ENCODE measurements around the gene FZD8. TPM values are rescaled to one million over a fixed set of nuclear protein-coding genes. Genes with fewer than 3 reads are reported as not detected.

FZD8 gene
- total RNA-seq, 1 experiment from 2014 or later, result 13.8 TPM

DNA sequence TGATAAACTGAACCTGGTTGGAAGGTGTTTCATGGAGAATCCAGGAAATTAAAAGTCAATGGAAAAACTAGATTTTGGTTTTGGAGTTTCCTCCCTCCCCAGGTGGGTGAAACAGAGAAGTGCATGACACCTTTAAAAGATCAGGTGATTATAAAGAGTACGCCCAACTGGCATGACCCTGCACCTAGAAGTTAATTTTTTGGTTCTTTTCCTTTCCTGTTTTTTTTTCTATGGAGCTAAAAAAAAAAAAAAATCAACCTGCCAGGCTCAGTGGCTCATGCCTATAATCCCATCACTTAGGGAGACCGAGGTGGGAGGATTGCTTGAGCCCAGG is 29.0 kb downstream of the FZD8 start:
- Histone ChIP-seq H3K14ac (ENCODE audit: insufficient read depth, low read length) (no peak overlapping the region), H2BK120ac (ENCODE audit: low read depth, low read length, poor library complexity, severe bottlenecking) (no peak overlapping the region), H4K91ac (ENCODE audit: insufficient read length, low read depth, low read length) (no peak overlapping the region), H3K9ac (ENCODE audit: extremely low read depth, insufficient read length, low read length) (no peak overlapping the region), H2AK5ac (ENCODE audit: insufficient read length, low read length) (no peak overlapping the region), H3K4me2 (ENCODE audit: insufficient read depth, insufficient read length, low read length) (no peak overlapping the region), H3K56ac (ENCODE audit: insufficient read length, low read depth, low read length) (no peak overlapping the region), H3T11ph (ENCODE audit: low read length) (no peak overlapping the region), H3K27ac (ENCODE audit: insufficient read length, low read depth, low read length) (no peak overlapping the region), H4K20me1 (ENCODE audit: control insufficient read depth, insufficient read depth, insufficient read length) (no peaks in the 10 kb centered on the region), H2AFZ (ENCODE audit: low read length) (no peak overlapping the region), H3K4ac (ENCODE audit: low read depth, low read length) (no peak overlapping the region), H3K23me2 (ENCODE audit: insufficient read length, low read depth, low read length, poor library complexity, severe bottlenecking) (no peaks in the 10 kb centered on the region), H2BK15ac (ENCODE audit: low read depth, low read length) (no peak overlapping the region), H3K23ac (ENCODE audit: insufficient read length, low read depth, low read length) (no peak overlapping the region), H2BK20ac (ENCODE audit: low read depth, low read length, poor library complexity, severe bottlenecking) (no peak overlapping the region), H3K9me3 (ENCODE audit: control insufficient read depth, low read depth, low read length) (no peaks in the 10 kb centered on the region), H2BK12ac (ENCODE audit: insufficient read length, low read depth, low read length) (no peak overlapping the region), H2BK5ac (ENCODE audit: insufficient read length, low read length) (no peak overlapping the region), H4K8ac (replicated peaks; ENCODE audit: insufficient read length, low read depth, low read length) (no peak overlapping the region), H3K79me1 (ENCODE audit: insufficient read depth, low read depth, low read length, poor library complexity, severe bottlenecking) (no peaks in the 10 kb centered on the region), H3K4me1 (ENCODE audit: insufficient read depth, low read length) (no peaks in the 10 kb centered on the region), H3K18ac (ENCODE audit: insufficient read length, low read depth, low read length) (no peak overlapping the region), H3K27me3 (ENCODE audit: insufficient read depth, low read length) (no peaks in the 10 kb centered on the region; the same call in 1 of the 2 replicates), H4K5ac (ENCODE audit: insufficient read length, low read depth, low read length) (no peak overlapping the region), H3K79me2 (ENCODE audit: insufficient read depth, low read length) (no peaks in the 10 kb centered on the region)
- DNase-seq, result no peak
- no CpG with 5 or more reads among the region's 2 CpGs for WGBS (ENCODE audit: extremely low coverage, insufficient read length, low lambda C conversion rate)
- no peaks in the 10 kb centered on the region for H3K27me3 Mint-ChIP-seq (ENCODE audit: low read depth)
- no peak for TF ChIP-seq CTCF (conservative IDR thresholded peaks at IDR 0.05)
- H3K36me3 Mint-ChIP-seq (ENCODE audit: insufficient read depth in 1 of 3, low read depth in 3 of 3), result peaks cover 7 to 11% (median 11%) of the 10 kb centered on the region in 3 experiments
- H3K27ac Mint-ChIP-seq, result no peak overlapping the region
- H3K9me3 Mint-ChIP-seq, result peaks cover 14 to 15% of the 10 kb centered on the region in 2 experiments
- no peak overlapping the region for H3K4me3 Mint-ChIP-seq
- peaks cover 3 to 5% of the 10 kb centered on the region in 2 experiments; a peak in 3 of 4 replicates for H3K4me1 Mint-ChIP-seq

All from H9 (cell line).